ENCODE measurements around the gene WDR26.
"Not testable (repeated sequence)": the region's sequence is repeated elsewhere in the genome, so short reads cannot be mapped to it uniquely, and the experiment has no call there.

- not testable (repeated sequence) for TF ChIP-seq CTCF (conservative IDR thresholded peaks at IDR 0.05); ZFX (IDR thresholded peaks at IDR 0.05)
These were observed 7.7 kb downstream of the WDR26 start for GRCh38 chr1:224426869-224427268.
